Testis (tissue), 3 donors: ENCODE data around the gene COL26A1. TPM values are rescaled to one million over a fixed set of nuclear protein-coding genes. Genes with fewer than 3 reads are reported as not detected.
"Not testable (repeated sequence)": the region's sequence is repeated elsewhere in the genome, so short reads cannot be mapped to it uniquely, and the experiment has no call there.

ENCODE experiments used
- DNase-seq: peaks from one replicate; pipeline ENCODE4 v3.0.0-alpha.2; 2019
- H3K27ac ChIP-seq, 2 donors: fragments of 200-600 bp; sonication (generic); one replicate each; pipeline ENCODE4 v1.5.1; 2019
- H3K27me3 ChIP-seq: fragments of 200-600 bp; sonication (generic); one replicate; pipeline ENCODE4 v1.5.1; 2019
- H3K36me3 ChIP-seq: fragments of 200-600 bp; sonication (generic); one replicate; pipeline ENCODE4 v1.5.1; 2017; ENCODE audit warnings: low read depth; ENCODE audit errors: missing control alignments
- H3K4me1 ChIP-seq: fragments of 200-600 bp; sonication (generic); one replicate; pipeline ENCODE4 v1.5.1; 2019
- H3K4me3 ChIP-seq, 2 donors: fragments of 200-600 bp; sonication (generic); one replicate each; pipeline ENCODE4 v1.5.1; 2017 to 2019
- H3K9me3 ChIP-seq: fragments of 200-600 bp; sonication (generic); one replicate; pipeline ENCODE4 v1.5.1; 2017
- CTCF ChIP-seq, 3 experiments: fragments of 450-650 bp in 2 of 3; fragments of 200-600 bp in 1 of 3; sonication (generic) in 1 of 3; IDR thresholded peaks; one replicate each; pipeline ENCODE4 v1.5.1; 2016 to 2019; ENCODE audit warnings: antibody characterized with exemption in 3 of 3, mild to moderate bottlenecking in 2 of 3, moderate library complexity in 1 of 3
- POLR2A ChIP-seq: fragments of 450-650 bp; IDR thresholded peaks from one replicate; pipeline ENCODE4 v1.6.1; 2017; ENCODE audit warnings: antibody characterized with exemption, mild to moderate bottlenecking, moderate library complexity
- WGBS, 2 donors: methylation state at CpG; one replicate each; pipeline ENCODE4 v1.1.5; 2018; 5-methylcytosine and 5-hydroxymethylcytosine counted together
- intact Hi-C: fragments of 100-400 bp; cut with DNase I; formaldehyde crosslinking; loops from one replicate; pipeline ENCODE4 v1.15.1; 2023; ENCODE audit warnings: low total_unique reads
- polyA plus RNA-seq: library from polyadenylated mRNA; stranded (reverse); fragments of 350-450 nt; fragmentation: Illumina TruSeq; extraction: RNeasy Lipid Tissue Mini Kit (QIAGEN cat#74804); gene quantifications from one replicate; pipeline ENCODE4 v1.2.3, GENCODE V29; 2014; ENCODE audit warnings: low read depth, low replicate concordance; ENCODE audit not compliant: insufficient read depth
- total RNA-seq, 2 donors: library from RNA; depleted of rRNA; stranded (reverse); fragments of >200 nt; gene quantifications; one replicate each; pipeline ENCODE4 v1.2.3, GENCODE V29; 2016

COL26A1 gene
- total and polyA plus RNA-seq, 3 donors from 2014 or later = 0.94 to 3.1 (median 1.1) TPM

GRCh38 chr7:101488826-101489572, 126.3 kb downstream of the COL26A1 start:
- WGBS, 2 donors = 51 to 56% methylated on average over 10 of the region's 10 CpGs
- Histone ChIP-seq H3K4me3 (no peak overlapping the region), H3K4me1 (peaks cover 5% of the 10 kb centered on the region), H3K27ac (no peak overlapping the region), H3K36me3 (no peaks in the 10 kb centered on the region), H3K27me3 (no peaks in the 10 kb centered on the region), H3K9me3 (no peaks in the 10 kb centered on the region)
- TF ChIP-seq POLR2A (no peak), CTCF (IDR thresholded peaks at IDR 0.05) (no peak)
- DNase-seq = no peak
- intact Hi-C loops = no loop called here

- H3K4me1 ChIP-seq, H3K4me3 ChIP-seq, H3K27ac ChIP-seq, H3K36me3 ChIP-seq, H3K27me3 ChIP-seq, DNase-seq, intact Hi-C loops, H3K9me3 ChIP-seq: not testable (repeated sequence)
- WGBS, 2 donors = 76 to 96% methylated on average over 9 of the region's 9 CpGs
Observed at GRCh38 chr7:101490439-101490838, 127.8 kb downstream of the COL26A1 start.

GRCh38 chr7:101491442-101491841, 128.8 kb downstream of the COL26A1 start:
- DNase-seq, H3K36me3 ChIP-seq, H3K9me3 ChIP-seq, intact Hi-C loops, H3K4me1 ChIP-seq, H3K4me3 ChIP-seq, H3K27ac ChIP-seq, H3K27me3 ChIP-seq: not testable (repeated sequence)
- WGBS, 2 donors = 87 to 90% methylated on average over 4 of the region's 4 CpGs

- Histone ChIP-seq H3K36me3 (no peaks in the 10 kb centered on the region), H3K9me3 (no peaks in the 10 kb centered on the region), H3K27me3 (no peaks in the 10 kb centered on the region), H3K4me3 (no peak overlapping the region), H3K4me1 (no peaks in the 10 kb centered on the region), H3K27ac (no peak overlapping the region)
- intact Hi-C loops = no loop called here
- 48 to 58% methylated on average over 11 to 15 of the region's 15 CpGs for WGBS, 2 donors
- no peak for DNase-seq
- TF ChIP-seq CTCF (IDR thresholded peaks at IDR 0.05) (no peak), POLR2A (no peak)
Observed at GRCh38 chr7:101494602-101495329, 132.1 kb downstream of the COL26A1 start.

GRCh38 chr7:101496017-101496416, 133.3 kb downstream of the COL26A1 start:
- Histone ChIP-seq H3K4me3 (no peak overlapping the region), H3K27ac (no peak overlapping the region), H3K4me1 (no peaks in the 10 kb centered on the region), H3K36me3 (no peaks in the 10 kb centered on the region), H3K9me3 (no peaks in the 10 kb centered on the region), H3K27me3 (no peaks in the 10 kb centered on the region)
- TF ChIP-seq POLR2A (no peak), CTCF (IDR thresholded peaks at IDR 0.05) (no peak)
- intact Hi-C loops = no loop called here
- no peak for DNase-seq
- 79 to 92% methylated on average over 8 of the region's 8 CpGs for WGBS, 2 donors
